NB4 (cell line): ENCODE data around the gene BBX.

Experiments
- CTCF ChIP-seq: IDR thresholded peaks from one replicate; pipeline ENCODE4 v1.5.1; 2012; ENCODE audit warnings: low read depth, low read length
- MAX ChIP-seq: IDR thresholded peaks from 2 replicates; pipeline ENCODE4 v1.6.1; 2011; ENCODE audit warnings: low read depth, low read length
- MYC ChIP-seq: IDR thresholded peaks from 2 replicates; pipeline ENCODE4 v1.6.1; 2011; ENCODE audit warnings: low read depth, low read length
- POLR2A ChIP-seq: IDR thresholded peaks from 2 replicates; pipeline ENCODE4 v1.6.1; 2011; ENCODE audit warnings: mild to moderate bottlenecking; ENCODE audit not compliant: insufficient read length; ENCODE audit errors: extremely low read depth

GRCh38 chr3:107516475-107516874 lies 6.3 kb upstream of the BBX start:
- TF ChIP-seq CTCF: no peak
- TF ChIP-seq POLR2A: no peak
- no peak for TF ChIP-seq MAX
- no peak for TF ChIP-seq MYC
